Endothelial cell of umbilical vein (primary cell): ENCODE results near the gene TTYH3. TPM values are rescaled to one million over a fixed set of nuclear protein-coding genes. Genes with fewer than 3 reads are reported as not detected.

Experiments used
- BruUV-seq: library from RNA; stranded (reverse); fragments of 400-500 nt; replicated peaks from 2 replicates; lab custom pipeline; 2021; lab: Mats Ljungman, UMichigan
- CTCF ChIA-PET: fragments of 300-600, 350-600 bp; sonication (Branson Sonifier 250); formaldehyde crosslinking; loops from one replicate; lab custom pipeline; 2021; ENCODE audit warnings: antibody characterized with exemption, inconsistent platforms; lab: Charles Lee
- POLR2A ChIA-PET: fragments of 300-600, 350-600 bp; sonication (Branson Sonifier 250); formaldehyde crosslinking; loops from one replicate; lab custom pipeline; 2021; ENCODE audit warnings: antibody characterized with exemption, inconsistent platforms; lab: Charles Lee
- DNase-seq: peaks from one replicate; pipeline ENCODE4 v3.0.0-alpha.2; 2011; ENCODE audit warnings: low read depth, low spot score
- FAIRE-seq: peaks from 2 replicates; lab custom pipeline; 2011; peaks lifted over from hg19 to GRCh38; lab: Jason Lieb, UNC
- H2AFZ ChIP-seq: 2 replicates; pipeline ENCODE4 v1.6.0; 2012; ENCODE audit warnings: low read depth, low read length, control low read depth, inconsistent platforms
- H3K27ac ChIP-seq: 2 replicates; pipeline ENCODE4 v1.5.1; 2011; ENCODE audit warnings: low read depth, mild to moderate bottlenecking, control low read depth, low read length, moderate library complexity; ENCODE audit not compliant: insufficient read depth
- H3K27me3 ChIP-seq, 2 experiments: 2 replicates each; pipeline versions ENCODE4 v1.6.0 to v1.6.1; 2011; ENCODE audit warnings: low read length in 2 of 2, mixed read lengths in 1 of 2; ENCODE audit not compliant: control insufficient read depth in 2 of 2, insufficient read depth in 2 of 2
- H3K36me3 ChIP-seq, 2 experiments: 2 replicates in 1 of 2; 3 replicates in 1 of 2; pipeline ENCODE4 v1.5.1; 2011; ENCODE audit warnings: low read length in 2 of 2, mild to moderate bottlenecking in 1 of 2, moderate library complexity in 1 of 2; ENCODE audit not compliant: control insufficient read depth in 2 of 2, insufficient read depth in 2 of 2; ENCODE audit errors: extremely low read depth in 1 of 2
- H3K4me1 ChIP-seq: 3 replicates; pipeline ENCODE4 v1.5.1; 2011; ENCODE audit warnings: mild to moderate bottlenecking, low read length; ENCODE audit not compliant: control insufficient read depth, insufficient read depth; ENCODE audit errors: extremely low read depth
- H3K4me2 ChIP-seq: 2 replicates; pipeline ENCODE4 v1.6.1; 2011; ENCODE audit warnings: low read length, control low read depth, mixed read lengths; ENCODE audit not compliant: insufficient read depth
- H3K4me3 ChIP-seq, 3 experiments: fragments of 200-600 bp in 1 of 3; sonication (generic), shearing (Covaris generic) in 1 of 3; replicated peaks in 1 of 3; 2 replicates each; pipeline ENCODE4 v1.5.1; 2011 to 2016; ENCODE audit warnings: control low read depth in 3 of 3, low read length in 3 of 3, mild to moderate bottlenecking in 2 of 3, inconsistent platforms in 1 of 3, low read depth in 1 of 3, moderate library complexity in 1 of 3; ENCODE audit not compliant: insufficient read depth in 1 of 3
- H3K79me2 ChIP-seq: 2 replicates; pipeline ENCODE4 v1.6.0; 2012; ENCODE audit warnings: low read length, inconsistent platforms; ENCODE audit not compliant: control insufficient read depth, insufficient read depth
- H3K9ac ChIP-seq: replicated peaks from 2 replicates; pipeline ENCODE3; 2011; ENCODE audit warnings: low read length, control low read depth; ENCODE audit not compliant: insufficient read depth; ENCODE audit errors: extremely low read depth
- H3K9me1 ChIP-seq: replicated peaks from 3 replicates; pipeline ENCODE4 v1.6.0; 2011; ENCODE audit warnings: mild to moderate bottlenecking, low read length; ENCODE audit not compliant: control insufficient read depth, insufficient read depth; ENCODE audit errors: extremely low read depth
- H3K9me3 ChIP-seq: replicated peaks from 2 replicates; pipeline ENCODE4 v1.5.1; 2012; ENCODE audit warnings: low read length, inconsistent platforms; ENCODE audit not compliant: control insufficient read depth, insufficient read depth
- H4K20me1 ChIP-seq: replicated peaks from 2 replicates; pipeline ENCODE3; 2011; ENCODE audit warnings: mild to moderate bottlenecking, low read length; ENCODE audit not compliant: control insufficient read depth, insufficient read depth; ENCODE audit errors: extremely low read depth
- EZH2 ChIP-seq: IDR thresholded peaks from 2 replicates; pipeline ENCODE4 v1.6.1; 2012; ENCODE audit warnings: borderline replicate concordance, low read depth, mild to moderate bottlenecking, moderate library complexity, low read length, inconsistent platforms; ENCODE audit not compliant: severe bottlenecking
- FOS ChIP-seq: IDR thresholded peaks from 2 replicates; pipeline ENCODE4 v1.6.1; 2011; ENCODE audit warnings: mild to moderate bottlenecking, low read length, moderate library complexity, borderline replicate concordance; ENCODE audit not compliant: insufficient read depth
- GATA2 ChIP-seq: IDR thresholded peaks from 2 replicates; pipeline ENCODE4 v1.7.0; 2011; ENCODE audit warnings: low read depth, mild to moderate bottlenecking, moderate library complexity, mixed read lengths, low read length; ENCODE audit not compliant: insufficient read length, insufficient read depth
- JUN ChIP-seq: IDR thresholded peaks from 2 replicates; pipeline ENCODE4 v1.6.1; 2011; ENCODE audit warnings: borderline replicate concordance, low read depth; ENCODE audit not compliant: insufficient read length, insufficient read depth
- MYC ChIP-seq: IDR thresholded peaks from one replicate; pipeline ENCODE4 v1.6.1; 2011; ENCODE audit warnings: mild to moderate bottlenecking, low read depth, low read length
- POLR2A ChIP-seq: IDR thresholded peaks from 2 replicates; pipeline ENCODE4 v1.6.1; 2012; ENCODE audit warnings: low read depth, mild to moderate bottlenecking, control low read depth, low read length
- POLR2AphosphoS5 ChIP-seq: IDR thresholded peaks from 2 replicates; pipeline ENCODE4 v1.6.1; 2012; ENCODE audit warnings: low read depth, mild to moderate bottlenecking, control low read depth, low read length, moderate library complexity; ENCODE audit not compliant: insufficient read depth
- dilution Hi-C: fragments of 300-500 bp; cut with MboI; formaldehyde crosslinking; loops from one replicate; pipeline ENCODE4 v1.15.0; 2019; ENCODE audit warnings: low sequenced_read_pairs; ENCODE audit not compliant: extremely low pct_ligation_motif_present
- intact Hi-C: fragments of 100-400 bp; cut with micrococcal nuclease; formaldehyde crosslinking; loops from one replicate; pipeline ENCODE4 v1.10.0; 2022
- polyA plus RNA-seq, 4 experiments: library from polyadenylated mRNA; depleted of rRNA in 3 of 4; stranded (reverse) in 3 of 4; unstranded in 1 of 4; fragments of >200 nt; gene quantifications; 2 replicates each; pipeline versions ENCODE4 v1.2.1 to v1.2.3, GENCODE V29; 2011 to 2012; ENCODE audit warnings: missing spikeins in 1 of 4
- total RNA-seq: library from RNA; stranded (reverse); gene quantifications from 2 replicates; pipeline ENCODE4 v1.2.3, GENCODE V29; 2021
- TF ChIP-seq, protein P1 (sequence below): IDR thresholded peaks from 2 replicates; pipeline ENCODE4 v1.6.1; 2011; ENCODE audit not compliant: insufficient read depth, insufficient read length
- TF ChIP-seq, protein P2 (sequence below), 2 donors: IDR thresholded peaks; 1 replicate in 1 of 2; 2 replicates in 1 of 2; pipeline ENCODE4 v1.5.1; 2011; ENCODE audit warnings: low read length in 2 of 2, mild to moderate bottlenecking in 2 of 2, moderate library complexity in 2 of 2, control low read depth in 1 of 2, inconsistent platforms in 1 of 2, low read depth in 1 of 2; ENCODE audit not compliant: insufficient read depth in 1 of 2; ENCODE audit errors: extremely low read depth in 1 of 2

Gene TTYH3
- total and polyA plus RNA-seq, 2 donors (not counting 3 experiments of a cell fraction or from before 2014, with no cell fraction given) = 143 to 280 TPM

DNA sequence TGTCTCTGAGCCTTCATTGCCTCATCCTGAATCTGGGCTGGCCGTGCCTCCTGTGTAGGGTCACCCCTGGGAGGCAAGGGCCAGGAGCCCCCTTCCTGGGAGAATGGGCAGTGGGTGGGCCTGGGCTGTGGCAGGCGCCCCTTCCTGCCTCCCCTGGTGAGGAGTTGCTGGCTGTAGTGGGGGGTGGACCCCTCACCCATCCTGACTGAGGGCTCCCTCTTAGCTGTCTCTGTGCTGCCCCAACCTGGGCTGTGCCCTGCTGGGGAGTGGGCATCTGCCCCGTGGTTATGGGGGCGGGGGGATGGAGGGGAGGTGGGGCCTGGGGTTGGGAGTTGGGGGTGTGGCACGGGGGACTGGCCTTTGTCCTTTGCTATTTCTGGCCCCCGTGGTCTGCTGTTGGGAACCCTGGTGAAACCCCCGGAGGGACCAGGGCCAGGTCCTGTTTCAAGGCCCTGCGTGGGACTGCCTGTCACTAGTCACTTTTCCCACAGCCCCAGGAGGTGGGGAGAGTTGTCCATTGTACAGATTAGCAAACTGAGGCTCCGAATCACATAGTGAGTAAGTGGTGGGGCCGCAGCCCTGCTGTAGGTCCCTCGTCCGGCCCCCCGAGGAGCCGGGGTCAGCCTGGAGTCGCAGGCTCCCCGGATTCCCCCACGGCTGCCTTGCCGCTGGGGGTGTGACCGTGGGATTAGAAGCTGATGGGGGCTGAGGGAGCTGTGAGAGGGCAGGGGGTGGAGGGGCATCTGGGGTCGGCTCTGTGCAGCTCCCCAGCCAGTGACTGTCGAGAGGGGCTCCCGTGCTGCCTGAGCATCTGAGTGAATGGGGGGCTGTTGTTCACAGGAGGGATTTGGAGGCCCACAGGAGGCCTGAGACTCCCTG is 2.7 kb downstream of the TTYH3 start:
- H2AFZ ChIP-seq = no peak overlapping the region
- H4K20me1 ChIP-seq = peaks cover 3% of the 10 kb centered on the region

More for the DNA sequence above, 2.7 kb downstream of the TTYH3 start:
- BruUV-seq = no TSS peak
- H3K9ac ChIP-seq = peak overlapping the region; percentile 97
- intact Hi-C loops = loop anchor here (10.0 kb wide), 1 partner anchor 160 kb away; the partner anchor contains the start of gene GRIFIN
- dilution Hi-C loops = no loop called here
- H3K4me3 ChIP-seq = peak overlapping the region in 2 of 3 experiments; percentile 80 to 97
- H3K4me2 ChIP-seq = peak overlapping the region; percentile 89
- ChIA-PET POLR2A (no interaction called here), CTCF (interaction anchor here (1.0 to 6.1 kb wide), 3 partner anchors 21 to 29 kb away, joined by 3 to 42 read pairs (median 4); no protein-coding TSS in a partner anchor)
- H3K79me2 ChIP-seq = peaks cover 76% of the 10 kb centered on the region
- H3K27me3 ChIP-seq = no peaks in the 10 kb centered on the region
- no peaks in the 10 kb centered on the region for H3K9me3 ChIP-seq
- H3K36me3 ChIP-seq = peaks cover 0 to 4% of the 10 kb centered on the region in 2 experiments
- FAIRE-seq (no peak), DNase-seq (no peak)
- no peaks in the 10 kb centered on the region for H3K9me1 ChIP-seq
- H3K4me1 ChIP-seq = peaks cover 31% of the 10 kb centered on the region
- TF ChIP-seq JUN = no peak
- no peak for TF ChIP-seq POLR2AphosphoS5
- no peak for TF ChIP-seq EZH2
- TF ChIP-seq GATA2 = no peak
- no peak for TF ChIP-seq FOS
- no peak for TF ChIP-seq MYC
- no peak for TF ChIP-seq POLR2A
- TF ChIP-seq, protein P1, sequence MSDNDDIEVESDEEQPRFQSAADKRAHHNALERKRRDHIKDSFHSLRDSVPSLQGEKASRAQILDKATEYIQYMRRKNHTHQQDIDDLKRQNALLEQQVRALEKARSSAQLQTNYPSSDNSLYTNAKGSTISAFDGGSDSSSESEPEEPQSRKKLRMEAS = no peak
- TF ChIP-seq, protein P2, sequence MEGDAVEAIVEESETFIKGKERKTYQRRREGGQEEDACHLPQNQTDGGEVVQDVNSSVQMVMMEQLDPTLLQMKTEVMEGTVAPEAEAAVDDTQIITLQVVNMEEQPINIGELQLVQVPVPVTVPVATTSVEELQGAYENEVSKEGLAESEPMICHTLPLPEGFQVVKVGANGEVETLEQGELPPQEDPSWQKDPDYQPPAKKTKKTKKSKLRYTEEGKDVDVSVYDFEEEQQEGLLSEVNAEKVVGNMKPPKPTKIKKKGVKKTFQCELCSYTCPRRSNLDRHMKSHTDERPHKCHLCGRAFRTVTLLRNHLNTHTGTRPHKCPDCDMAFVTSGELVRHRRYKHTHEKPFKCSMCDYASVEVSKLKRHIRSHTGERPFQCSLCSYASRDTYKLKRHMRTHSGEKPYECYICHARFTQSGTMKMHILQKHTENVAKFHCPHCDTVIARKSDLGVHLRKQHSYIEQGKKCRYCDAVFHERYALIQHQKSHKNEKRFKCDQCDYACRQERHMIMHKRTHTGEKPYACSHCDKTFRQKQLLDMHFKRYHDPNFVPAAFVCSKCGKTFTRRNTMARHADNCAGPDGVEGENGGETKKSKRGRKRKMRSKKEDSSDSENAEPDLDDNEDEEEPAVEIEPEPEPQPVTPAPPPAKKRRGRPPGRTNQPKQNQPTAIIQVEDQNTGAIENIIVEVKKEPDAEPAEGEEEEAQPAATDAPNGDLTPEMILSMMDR (IDR thresholded peaks at IDR 0.05; ENCODE audit: extremely low read depth in 1 of 2, insufficient read depth in 1 of 2, low read depth in 1 of 2, low read length in 2 of 2) = no peak
- H3K27ac ChIP-seq = peak overlapping the region; percentile 90
